HepG2 (cell line): ENCODE measurements around the gene CLIP2. TPM values are rescaled to one million over a fixed set of nuclear protein-coding genes. Genes with fewer than 3 reads are reported as not detected.

Source experiments
- ATAC-seq: fragments of 200-7000 bp; cut with Tn5 transposase; 3 replicates; pipeline ENCODE4 v1.9.1; 2020; ENCODE audit warnings: mild to moderate bottlenecking, moderate library complexity
- BruUV-seq: library from RNA; stranded (reverse); fragments of 400-500 nt; replicated peaks from 2 replicates; lab custom pipeline; 2021; lab: Mats Ljungman, UMichigan
- CTCF ChIA-PET: fragments of 300-600 bp; formaldehyde crosslinking; extraction: SDS; loops from one replicate; lab custom pipeline; 2021; ENCODE audit warnings: low total read pairs, inconsistent platforms, low intra/inter-chr PET ratio; lab: Yijun Ruan, JAX
- POLR2A ChIA-PET: fragments of 350-600 bp; sonication (Branson Sonifier 250); formaldehyde crosslinking; loops from one replicate; lab custom pipeline; 2020; ENCODE audit warnings: antibody characterized with exemption, inconsistent platforms; lab: Yijun Ruan, JAX
- DNase-seq: peaks from one replicate; pipeline ENCODE4 v3.0.0-alpha.2; 2015; ENCODE audit warnings: low spot score
- FAIRE-seq: peaks from 3 replicates; lab custom pipeline; 2011; peaks lifted over from hg19 to GRCh38; lab: Jason Lieb, UNC
- H2AFZ ChIP-seq: one replicate; pipeline ENCODE4 v1.6.1; 2011; ENCODE audit warnings: low read length, inconsistent platforms
- H3K27ac ChIP-seq: fragments of 300-600 bp; 3 replicates; pipeline ENCODE4 v1.8.0; 2011; ENCODE audit warnings: mixed run types, mild to moderate bottlenecking, mixed read lengths, low read length, inconsistent platforms; ENCODE audit not compliant: insufficient read depth; ENCODE audit errors: extremely low read length
- H3K27me3 ChIP-seq, 2 experiments: fragments of 200-600 bp in 1 of 2; 2 replicates in 1 of 2; 3 replicates in 1 of 2; pipeline versions ENCODE4 v1.6.0 to v1.8.0; 2011; ENCODE audit warnings: low read length in 2 of 2, mild to moderate bottlenecking in 2 of 2, moderate library complexity in 2 of 2, inconsistent platforms in 1 of 2; ENCODE audit not compliant: insufficient read depth in 2 of 2, control insufficient read depth in 1 of 2
- H3K36me3 ChIP-seq, 2 experiments: fragments of 200-600 bp in 1 of 2; replicated peaks in 1 of 2; 2 replicates in 1 of 2; 3 replicates in 1 of 2; pipeline versions ENCODE4 v1.5.1 to v1.8.0; 2011; ENCODE audit warnings: low read length in 2 of 2, inconsistent platforms in 1 of 2; ENCODE audit not compliant: insufficient read depth in 2 of 2, control insufficient read depth in 1 of 2
- H3K4me1 ChIP-seq: 2 replicates; pipeline ENCODE4 v1.5.1; 2012; ENCODE audit warnings: low read length, inconsistent platforms; ENCODE audit not compliant: insufficient read depth
- H3K4me2 ChIP-seq: 2 replicates; pipeline ENCODE4 v1.6.0; 2011; ENCODE audit warnings: low read depth, low read length, inconsistent platforms
- H3K4me3 ChIP-seq, 3 experiments: fragments of 200-600 bp in 1 of 3; sonication (generic), shearing (Covaris generic) in 1 of 3; replicated peaks in 1 of 3; 2 replicates each; pipeline ENCODE4 v1.5.1; 2011 to 2016; ENCODE audit warnings: low read length in 3 of 3, inconsistent platforms in 2 of 3, low read depth in 2 of 3, mild to moderate bottlenecking in 2 of 3, control low read depth in 1 of 3, mixed read lengths in 1 of 3; ENCODE audit not compliant: insufficient read depth in 1 of 3
- H3K79me2 ChIP-seq: one replicate; pipeline ENCODE4 v1.6.1; 2011; ENCODE audit warnings: low read length, inconsistent platforms; ENCODE audit not compliant: insufficient read depth
- H3K9ac ChIP-seq: 2 replicates; pipeline ENCODE4 v1.6.0; 2011; ENCODE audit warnings: mild to moderate bottlenecking, low read depth, low read length, inconsistent platforms; ENCODE audit not compliant: insufficient read depth
- H3K9me3 ChIP-seq: 2 replicates; pipeline ENCODE4 v1.5.1; 2012; ENCODE audit warnings: mild to moderate bottlenecking, low read length
- H4K20me1 ChIP-seq: 2 replicates; pipeline ENCODE4 v1.6.0; 2011; ENCODE audit warnings: inconsistent platforms, mild to moderate bottlenecking, low read length, moderate library complexity; ENCODE audit not compliant: insufficient read depth
- MEIS1 ChIP-seq: sonication (generic); formaldehyde crosslinking; IDR thresholded peaks from 2 replicates; pipeline ENCODE4 v1.9.0; 2021; ENCODE audit warnings: mild to moderate bottlenecking, missing genetic modification reagents, moderate library complexity, borderline replicate concordance
- ZNF251 ChIP-seq: sonication (generic); formaldehyde crosslinking; IDR thresholded peaks from 2 replicates; pipeline ENCODE4 v1.9.0; 2021; ENCODE audit warnings: mild to moderate bottlenecking, missing genetic modification reagents
- ZNF512 ChIP-seq: sonication (generic); formaldehyde crosslinking; IDR thresholded peaks from 2 replicates; pipeline ENCODE4 v1.4.0; 2020; ENCODE audit warnings: mild to moderate bottlenecking, missing genetic modification reagents
- ZNF770 ChIP-seq: sonication (generic); formaldehyde crosslinking; IDR thresholded peaks from 2 replicates; pipeline ENCODE4 v1.5.0; 2020; ENCODE audit warnings: mild to moderate bottlenecking, missing genetic modification reagents
- WGBS: methylation state at CpG from one replicate; pipeline ENCODE4 v1.1.6; 2017; ENCODE audit warnings: low lambda C conversion rate; 5-methylcytosine and 5-hydroxymethylcytosine counted together
- in situ Hi-C: cut with HindIII; loops from 2 replicates; pipeline ENCODE4 v1.10.0; 2017; ENCODE audit warnings: low pct_unique_long_range_greater_than_20kb; ENCODE audit not compliant: extremely low pct_ligation_motif_present
- intact Hi-C: fragments of 100-400 bp; cut with micrococcal nuclease; formaldehyde crosslinking; loops from one replicate; pipeline ENCODE4 v1.10.0; 2022; ENCODE audit not compliant: unreplicated experiment
- polyA plus RNA-seq, 8 experiments: library from polyadenylated mRNA; depleted of rRNA in 3 of 8; stranded (reverse) in 7 of 8; unstranded in 1 of 8; fragments of >200 nt; fragmentation: Illumina TruSeq in 4 of 8; extraction: Trizol in 4 of 8; gene quantifications; 2 replicates each; pipeline versions ENCODE4 v1.2.1 to v1.2.3, GENCODE V29; 2011 to 2016; ENCODE audit warnings: low read depth in 4 of 8, missing spikeins in 1 of 8, mixed read lengths in 1 of 8; ENCODE audit not compliant: insufficient read depth in 1 of 8
- total RNA-seq, 5 experiments: library from RNA; depleted of rRNA; stranded (reverse); fragments of >200 nt; fragmentation: Illumina TruSeq; extraction: Trizol; gene quantifications; 2 replicates each; pipeline ENCODE4 v1.2.3, GENCODE V29; 2016; ENCODE audit warnings: low read depth in 1 of 5
- TF ChIP-seq, protein P1 (sequence below): sonication (generic); formaldehyde crosslinking; IDR thresholded peaks from 2 replicates; pipeline ENCODE4 v1.5.0; 2020; ENCODE audit warnings: missing genetic modification reagents

The CLIP2 gene
- total and polyA plus RNA-seq, 2 of the 13 experiments (the other 11 are each of a cell fraction or from before 2014, with no cell fraction given), result 6.5 to 17.4 TPM

GRCh38 chr7:74360008-74360407 is 70.8 kb downstream of the CLIP2 start:
- no peaks in the 10 kb centered on the region for H3K9me3 ChIP-seq
- no peak for DNase-seq
- H3K9ac ChIP-seq, result no peak overlapping the region
- H3K36me3 ChIP-seq, result peaks cover 18 to 23% of the 10 kb centered on the region in 2 experiments; a peak in 4 of 5 replicates
- ChIA-PET POLR2A (no interaction called here), CTCF (no interaction called here)
- H3K79me2 ChIP-seq, result no peaks in the 10 kb centered on the region
- ATAC-seq, result no peak
- in situ Hi-C loops (no loop called here), intact Hi-C loops (no loop called here)
- TF ChIP-seq ZNF770 (CRISPR knock-in tag) (no peak), MEIS1 (CRISPR knock-in tag) (no peak), ZNF251 (CRISPR knock-in tag) (no peak), ZNF512 (no peak)
- TF ChIP-seq, protein P1, sequence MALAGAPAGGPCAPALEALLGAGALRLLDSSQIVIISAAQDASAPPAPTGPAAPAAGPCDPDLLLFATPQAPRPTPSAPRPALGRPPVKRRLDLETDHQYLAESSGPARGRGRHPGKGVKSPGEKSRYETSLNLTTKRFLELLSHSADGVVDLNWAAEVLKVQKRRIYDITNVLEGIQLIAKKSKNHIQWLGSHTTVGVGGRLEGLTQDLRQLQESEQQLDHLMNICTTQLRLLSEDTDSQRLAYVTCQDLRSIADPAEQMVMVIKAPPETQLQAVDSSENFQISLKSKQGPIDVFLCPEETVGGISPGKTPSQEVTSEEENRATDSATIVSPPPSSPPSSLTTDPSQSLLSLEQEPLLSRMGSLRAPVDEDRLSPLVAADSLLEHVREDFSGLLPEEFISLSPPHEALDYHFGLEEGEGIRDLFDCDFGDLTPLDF (CRISPR knock-in tag), result no peak
- no peaks in the 10 kb centered on the region for H4K20me1 ChIP-seq
- no peaks in the 10 kb centered on the region for H3K27me3 ChIP-seq
- no peak overlapping the region for H3K4me3 ChIP-seq
- H3K27ac ChIP-seq, result no peak overlapping the region
- BruUV-seq, result no TSS peak
- no peak overlapping the region for H2AFZ ChIP-seq
- FAIRE-seq, result no peak
- no peak overlapping the region for H3K4me2 ChIP-seq
- peaks cover 4% of the 10 kb centered on the region for H3K4me1 ChIP-seq
- 97% methylated on average over 10 of the region's 11 CpGs for WGBS
